ENCODE data around the gene DSCAML1. TPM values are rescaled to one million over a fixed set of nuclear protein-coding genes. Genes with fewer than 3 reads are reported as not detected.

The DSCAML1 gene
- total and polyA plus RNA-seq, 2 of the 8 experiments (the other 6 are each of a cell fraction or from before 2014, with no cell fraction given) = 0.19 to 0.24 TPM

DNA sequence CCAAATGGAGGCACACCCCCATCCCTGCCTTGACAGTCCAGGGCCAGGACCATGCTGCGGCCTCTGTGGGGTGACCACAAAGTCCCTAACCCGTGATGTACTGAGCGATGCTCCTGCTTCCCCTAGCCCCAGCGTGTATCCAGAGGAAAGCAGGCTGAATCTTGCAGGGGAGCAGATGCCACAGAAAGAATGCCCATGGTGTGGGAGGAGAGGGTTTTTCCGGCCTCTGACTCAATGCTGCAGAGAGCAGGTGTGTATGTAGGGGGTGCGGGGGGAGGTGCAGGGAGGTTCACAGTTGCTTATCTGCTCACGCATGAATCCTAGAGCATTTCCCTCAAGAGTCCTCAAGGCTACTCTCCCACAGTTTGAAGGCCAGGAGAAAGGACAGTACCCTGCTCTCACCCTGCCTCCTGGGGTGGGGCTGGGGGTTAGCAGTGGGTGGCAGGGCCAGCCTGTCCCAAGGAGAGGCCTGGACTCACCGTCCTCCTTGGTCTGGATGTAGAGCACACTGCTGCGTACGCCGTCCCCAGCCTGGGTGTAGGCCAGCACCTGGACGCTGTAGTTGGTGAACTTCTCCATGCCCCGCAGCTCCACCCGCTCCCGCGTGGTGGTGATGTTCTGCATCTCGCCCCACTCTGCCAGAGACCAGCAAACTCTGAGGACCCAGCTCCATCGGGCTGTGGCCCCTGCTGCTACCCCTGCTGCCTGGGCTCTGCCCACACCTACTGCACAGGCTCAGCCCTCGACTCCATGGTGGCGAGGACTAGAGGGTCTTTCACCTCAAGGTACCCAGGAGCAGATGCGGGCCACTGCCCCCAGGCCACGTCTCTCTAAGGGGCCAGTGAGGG, 338.5 kb downstream of the DSCAML1 start:
- Histone ChIP-seq H2AK5ac (ENCODE audit: low read depth, low read length) (no peak overlapping the region), H2BK20ac (ENCODE audit: low read length) (no peak overlapping the region), H3K23me2 (ENCODE audit: low read depth, low read length) (no peaks in the 10 kb centered on the region), H4K20me1 (replicated peaks in 1 of 2; ENCODE audit: control insufficient read depth in 1 of 2, insufficient read depth in 2 of 2, low read length in 2 of 2) (no peaks in the 10 kb centered on the region), H4K8ac (ENCODE audit: extremely low read depth, insufficient read depth, low read length) (no peak overlapping the region), H3K9me3 (ENCODE audit: insufficient read depth in 2 of 2, low read depth in 1 of 2, low read length in 1 of 2) (peaks cover 0 to 5% of the 10 kb centered on the region in 2 experiments; a peak in 1 of 4 replicates), H3K27me3 (replicated peaks in 1 of 4; ENCODE audit: control insufficient read depth in 3 of 4, extremely low read depth in 1 of 4, insufficient read depth in 3 of 4, low read length in 3 of 4) (no peaks in the 10 kb centered on the region), H3K4me1 (replicated peaks in 1 of 4; ENCODE audit: control insufficient read depth in 3 of 4, insufficient read depth in 4 of 4, low read length in 3 of 4) (no peaks in the 10 kb centered on the region), H2BK120ac (replicated peaks; ENCODE audit: low read depth, low read length) (no peak overlapping the region), H3K27ac (ENCODE audit: low read depth, low read length) (no peak overlapping the region), H4K5ac (ENCODE audit: insufficient read length, low read depth, low read length) (no peak overlapping the region), H3K18ac (ENCODE audit: extremely low read depth, low read length) (no peak overlapping the region), H3K56ac (replicated peaks; ENCODE audit: insufficient read length, low read depth, low read length) (no peak overlapping the region), H2BK5ac (ENCODE audit: low read depth, low read length) (peak overlapping the region; percentile 44; the same call in 1 of the 2 replicates), H2BK15ac (ENCODE audit: low read length) (no peak overlapping the region), H2AFZ (ENCODE audit: low read length) (no peak overlapping the region), H3K79me2 (ENCODE audit: control insufficient read depth in 1 of 2, insufficient read depth in 2 of 2, low read length in 2 of 2) (no peaks in the 10 kb centered on the region), H2BK12ac (ENCODE audit: low read depth, low read length) (0 out of 2 replicates have a peak overlapping the region, but pooled peaks have one; percentile 39), H3K4me2 (ENCODE audit: insufficient read depth in 1 of 2, low read depth in 2 of 2, low read length in 2 of 2) (no peak overlapping the region), H3K79me1 (ENCODE audit: low read depth, low read length) (no peaks in the 10 kb centered on the region), H3K36me3 (ENCODE audit: control insufficient read depth in 2 of 4, insufficient read depth in 4 of 4, low read length in 3 of 4) (no peaks in the 10 kb centered on the region), H3K14ac (ENCODE audit: insufficient read length) (no peak overlapping the region), H3K23ac (ENCODE audit: insufficient read length) (no peak overlapping the region), H3K4me3 (ENCODE audit: extremely low read depth in 1 of 4, insufficient read depth in 2 of 4, low read depth in 3 of 4, low read length in 4 of 4) (no peak overlapping the region), H4K91ac (replicated peaks; ENCODE audit: insufficient read length, low read length) (no peak overlapping the region), H3K9ac (replicated peaks in 1 of 4; ENCODE audit: extremely low read depth in 1 of 4, low read depth in 3 of 4, low read length in 3 of 4) (no peak overlapping the region), H3K4ac (replicated peaks; ENCODE audit: insufficient read length, low read depth, low read length) (no peak overlapping the region)
- ChIA-PET CTCF (ENCODE audit: partially characterized antibody) (interaction anchor here (1.0 to 6.0 kb wide), 6 partner anchors 8 to 360 kb away, joined by 3 to 24 read pairs (median 7); no protein-coding TSS in a partner anchor), POLR2A (ENCODE audit: partially characterized antibody) (no interaction called here)
- 91% methylated on average over 14 of the region's 22 CpGs; no CpG with 5 or more reads in 1 of the 2 experiments for WGBS, 2 experiments (ENCODE audit: extremely low coverage in 1 of 2, insufficient coverage in 1 of 2, insufficient read length in 1 of 2, insufficient replicate concordance in 2 of 2, low coverage in 1 of 2, low lambda C conversion rate in 2 of 2, missing lambda C conversion rate in 1 of 2)
- DNase-seq (ENCODE audit: low read depth in 1 of 2, low spot score in 2 of 2) (no peak), FAIRE-seq (no peak)
- TF ChIP-seq, protein P1, sequence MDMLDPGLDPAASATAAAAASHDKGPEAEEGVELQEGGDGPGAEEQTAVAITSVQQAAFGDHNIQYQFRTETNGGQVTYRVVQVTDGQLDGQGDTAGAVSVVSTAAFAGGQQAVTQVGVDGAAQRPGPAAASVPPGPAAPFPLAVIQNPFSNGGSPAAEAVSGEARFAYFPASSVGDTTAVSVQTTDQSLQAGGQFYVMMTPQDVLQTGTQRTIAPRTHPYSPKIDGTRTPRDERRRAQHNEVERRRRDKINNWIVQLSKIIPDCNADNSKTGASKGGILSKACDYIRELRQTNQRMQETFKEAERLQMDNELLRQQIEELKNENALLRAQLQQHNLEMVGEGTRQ (IDR thresholded peaks at IDR 0.05; ENCODE audit: low read length) = no peak
- TF ChIP-seq SRF (IDR thresholded peaks at IDR 0.05; ENCODE audit: low read depth, low read length) (no peak), SP2 (IDR thresholded peaks at IDR 0.05; ENCODE audit: low read length) (no peak), YY1 (IDR thresholded peaks at IDR 0.05; ENCODE audit: low read depth, low read length) (no peak), SIRT6 (IDR thresholded peaks at IDR 0.05; ENCODE audit: low read length) (no peak), POU5F1 (IDR thresholded peaks at IDR 0.05; ENCODE audit: low read depth, low read length) (no peak), SUZ12 (IDR thresholded peaks at IDR 0.05; ENCODE audit: low read length) (no peak), JUND (IDR thresholded peaks at IDR 0.05; ENCODE audit: low read length) (no peak), TEAD4 (IDR thresholded peaks at IDR 0.05; ENCODE audit: low read depth, low read length) (no peak)
- TF ChIP-seq, protein P2, sequence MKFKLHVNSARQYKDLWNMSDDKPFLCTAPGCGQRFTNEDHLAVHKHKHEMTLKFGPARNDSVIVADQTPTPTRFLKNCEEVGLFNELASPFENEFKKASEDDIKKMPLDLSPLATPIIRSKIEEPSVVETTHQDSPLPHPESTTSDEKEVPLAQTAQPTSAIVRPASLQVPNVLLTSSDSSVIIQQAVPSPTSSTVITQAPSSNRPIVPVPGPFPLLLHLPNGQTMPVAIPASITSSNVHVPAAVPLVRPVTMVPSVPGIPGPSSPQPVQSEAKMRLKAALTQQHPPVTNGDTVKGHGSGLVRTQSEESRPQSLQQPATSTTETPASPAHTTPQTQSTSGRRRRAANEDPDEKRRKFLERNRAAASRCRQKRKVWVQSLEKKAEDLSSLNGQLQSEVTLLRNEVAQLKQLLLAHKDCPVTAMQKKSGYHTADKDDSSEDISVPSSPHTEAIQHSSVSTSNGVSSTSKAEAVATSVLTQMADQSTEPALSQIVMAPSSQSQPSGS (IDR thresholded peaks at IDR 0.05; ENCODE audit: low read length) = no peak

Data from H1 (cell line).